ENCODE data around the gene FLNB. TPM values are rescaled to one million over a fixed set of nuclear protein-coding genes. Genes with fewer than 3 reads are reported as not detected.

The FLNB gene
- total RNA-seq, 1 experiment from 2014 or later: 83.4 TPM

- no peak overlapping the region for H2BK5ac ChIP-seq (ENCODE audit: insufficient read length, low read length)
- H3K9me3 ChIP-seq (ENCODE audit: control insufficient read depth, low read depth, low read length): no peaks in the 10 kb centered on the region
- WGBS (ENCODE audit: extremely low coverage, insufficient read length, low lambda C conversion rate): no CpG with 5 or more reads among the region's 8 CpGs
- H3K79me2 ChIP-seq (ENCODE audit: insufficient read depth, low read length): peaks cover 11% of the 10 kb centered on the region
- no peak overlapping the region for H2AFZ ChIP-seq (ENCODE audit: low read length)
- Mint-ChIP-seq H3K4me1 (peaks cover 65 to 79% of the 10 kb centered on the region in 2 experiments), H3K9me3 (no peaks in the 10 kb centered on the region), H3K27ac (peak overlapping the region; percentile 21 to 95 (median 89); a peak in 6 of 7 replicates), H3K36me3 (ENCODE audit: insufficient read depth in 1 of 3, low read depth in 3 of 3) (peaks cover 0 to 5% (median 0%) of the 10 kb centered on the region in 3 experiments; a peak in 4 of 7 replicates), H3K4me3 (peak overlapping the region in 1 of 2 experiments; percentile 47; a peak in 1 of 5 replicates), H3K27me3 (ENCODE audit: low read depth) (no peaks in the 10 kb centered on the region)
- no peak for TF ChIP-seq CTCF (conservative IDR thresholded peaks at IDR 0.05)
- no peak overlapping the region for H3K4ac ChIP-seq (ENCODE audit: low read depth, low read length)
- peaks cover 22% of the 10 kb centered on the region for H3K4me1 ChIP-seq (ENCODE audit: insufficient read depth, low read length)
- no peak overlapping the region for H3K14ac ChIP-seq (ENCODE audit: insufficient read depth, low read length)
- no peak overlapping the region for H2BK20ac ChIP-seq (ENCODE audit: low read depth, low read length, poor library complexity, severe bottlenecking)
- no peak overlapping the region for H3K27ac ChIP-seq (ENCODE audit: insufficient read length, low read depth, low read length)
- no peak overlapping the region for H3K4me2 ChIP-seq (ENCODE audit: insufficient read depth, insufficient read length, low read length)
- H4K8ac ChIP-seq (replicated peaks; ENCODE audit: insufficient read length, low read depth, low read length): no peak overlapping the region
- no peak overlapping the region for H2AK5ac ChIP-seq (ENCODE audit: insufficient read length, low read length)
- no peak overlapping the region for H3K56ac ChIP-seq (ENCODE audit: insufficient read length, low read depth, low read length)
- H3K23ac ChIP-seq (ENCODE audit: insufficient read length, low read depth, low read length): no peak overlapping the region
- H4K20me1 ChIP-seq (ENCODE audit: control insufficient read depth, insufficient read depth, insufficient read length): no peaks in the 10 kb centered on the region
- H3K79me1 ChIP-seq (ENCODE audit: insufficient read depth, low read depth, low read length, poor library complexity, severe bottlenecking): no peaks in the 10 kb centered on the region
- no peak overlapping the region for H4K91ac ChIP-seq (ENCODE audit: insufficient read length, low read depth, low read length)
- H3K9ac ChIP-seq (ENCODE audit: extremely low read depth, insufficient read length, low read length): no peak overlapping the region
- H3T11ph ChIP-seq (ENCODE audit: low read length): no peak overlapping the region
- no peaks in the 10 kb centered on the region for H3K27me3 ChIP-seq (ENCODE audit: insufficient read depth, low read length)
- H3K23me2 ChIP-seq (ENCODE audit: insufficient read length, low read depth, low read length, poor library complexity, severe bottlenecking): no peaks in the 10 kb centered on the region
- no peak overlapping the region for H2BK15ac ChIP-seq (ENCODE audit: low read depth, low read length)
- no peak overlapping the region for H4K5ac ChIP-seq (ENCODE audit: insufficient read length, low read depth, low read length)
- no peak overlapping the region for H2BK12ac ChIP-seq (ENCODE audit: insufficient read length, low read depth, low read length)
- no peak for DNase-seq
- H2BK120ac ChIP-seq (ENCODE audit: low read depth, low read length, poor library complexity, severe bottlenecking): no peak overlapping the region
- H3K18ac ChIP-seq (ENCODE audit: insufficient read length, low read depth, low read length): no peak overlapping the region
These were observed 28.2 kb downstream of the FLNB start for GRCh38 chr3:58036293-58037032.

All from H9 (cell line).